Measurements from ENCODE around the gene MAVS.

DNA sequence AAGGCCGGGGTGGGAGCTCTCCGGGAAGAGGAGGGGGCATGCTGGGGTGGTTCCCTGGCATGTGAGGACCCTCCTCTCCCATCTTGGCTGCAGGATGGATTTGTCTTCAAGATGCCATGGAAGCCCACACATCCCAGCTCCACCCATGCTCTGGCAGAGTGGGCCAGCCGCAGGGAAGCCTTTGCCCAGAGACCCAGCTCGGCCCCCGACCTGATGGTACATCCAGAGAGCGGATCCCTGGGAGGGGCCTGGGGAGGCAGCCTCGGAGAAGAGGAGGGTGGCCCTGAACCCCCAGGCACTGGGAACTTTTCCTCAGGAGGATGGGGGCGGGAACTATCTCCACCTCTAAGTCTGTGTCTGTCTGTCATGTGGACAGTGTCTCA is 45.8 kb upstream of the MAVS start:
- TF ChIP-seq, protein P1, sequence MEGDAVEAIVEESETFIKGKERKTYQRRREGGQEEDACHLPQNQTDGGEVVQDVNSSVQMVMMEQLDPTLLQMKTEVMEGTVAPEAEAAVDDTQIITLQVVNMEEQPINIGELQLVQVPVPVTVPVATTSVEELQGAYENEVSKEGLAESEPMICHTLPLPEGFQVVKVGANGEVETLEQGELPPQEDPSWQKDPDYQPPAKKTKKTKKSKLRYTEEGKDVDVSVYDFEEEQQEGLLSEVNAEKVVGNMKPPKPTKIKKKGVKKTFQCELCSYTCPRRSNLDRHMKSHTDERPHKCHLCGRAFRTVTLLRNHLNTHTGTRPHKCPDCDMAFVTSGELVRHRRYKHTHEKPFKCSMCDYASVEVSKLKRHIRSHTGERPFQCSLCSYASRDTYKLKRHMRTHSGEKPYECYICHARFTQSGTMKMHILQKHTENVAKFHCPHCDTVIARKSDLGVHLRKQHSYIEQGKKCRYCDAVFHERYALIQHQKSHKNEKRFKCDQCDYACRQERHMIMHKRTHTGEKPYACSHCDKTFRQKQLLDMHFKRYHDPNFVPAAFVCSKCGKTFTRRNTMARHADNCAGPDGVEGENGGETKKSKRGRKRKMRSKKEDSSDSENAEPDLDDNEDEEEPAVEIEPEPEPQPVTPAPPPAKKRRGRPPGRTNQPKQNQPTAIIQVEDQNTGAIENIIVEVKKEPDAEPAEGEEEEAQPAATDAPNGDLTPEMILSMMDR (IDR thresholded peaks at IDR 0.05; ENCODE audit: low read depth, low read length, poor library complexity, severe bottlenecking), result no peak
- no peak for TF ChIP-seq EZH2phosphoT487 (IDR thresholded peaks at IDR 0.05; ENCODE audit: borderline replicate concordance, low read length)
